Colonic mucosa (tissue), 4 donors: ENCODE results near the gene IL31. TPM values are rescaled to one million over a fixed set of nuclear protein-coding genes. Genes with fewer than 3 reads are reported as not detected.

Source experiments
- DNase-seq: peaks from one replicate; pipeline ENCODE4 v3.0.0-alpha.2; 2020
- H3K27ac ChIP-seq: fragments of 200-600 bp; one replicate; pipeline ENCODE4 v1.8.0; 2021
- H3K27me3 ChIP-seq: fragments of 200-600 bp; one replicate; pipeline ENCODE4 v1.8.0; 2021
- H3K36me3 ChIP-seq: fragments of 200-600 bp; one replicate; pipeline ENCODE4 v1.8.0; 2021
- H3K4me1 ChIP-seq: fragments of 200-600 bp; one replicate; pipeline ENCODE4 v1.8.0; 2021; ENCODE audit warnings: mild to moderate bottlenecking
- H3K4me3 ChIP-seq: fragments of 200-600 bp; one replicate; pipeline ENCODE4 v1.8.0; 2021
- H3K9ac ChIP-seq, 2 donors: one replicate each; pipeline ENCODE4 v1.7.0; 2013; ENCODE audit warnings: control low read depth in 2 of 2, low read depth in 2 of 2, low read length in 2 of 2
- H3K9me3 ChIP-seq: fragments of 200-600 bp; one replicate; pipeline ENCODE4 v1.8.0; 2021
- intact Hi-C: fragments of 100-400 bp; cut with DNase I; formaldehyde crosslinking; loops from one replicate; pipeline ENCODE4 v1.14.1; 2022
- total RNA-seq, 2 donors: library from RNA; stranded (reverse); fragmentation: NEBNext Ultra II Directional in 1 of 2; extraction: Animal tissue kit (Norgen Biotek cat#: 25700) in 1 of 2; gene quantifications; one replicate each; pipeline ENCODE4 v1.2.1, GENCODE V29; 2021
- TF ChIP-seq, protein P1 (sequence below): fragments of 200-600 bp; IDR thresholded peaks from one replicate; pipeline ENCODE4 v1.8.0; 2022; ENCODE audit warnings: antibody characterized with exemption, mild to moderate bottlenecking
- donor health status: healthy.
- donor health status: DM: no; HTN: no; CAD: no.
- donor health status: DM: no; HTN: no; CAD: no.

The IL31 gene
- total RNA-seq, 2 donors from 2014 or later, result not detected

GRCh38 chr12:122123051-122123760 is 50.8 kb downstream of the IL31 start:
- Histone ChIP-seq H3K27ac (peak overlapping the region; percentile 35), H3K9ac (peak overlapping the region in 1 of 2 donors; percentile 55), H3K4me1 (peaks cover 11% of the 10 kb centered on the region), H3K4me3 (no peak overlapping the region), H3K36me3 (peaks cover 4% of the 10 kb centered on the region), H3K9me3 (no peaks in the 10 kb centered on the region), H3K27me3 (no peaks in the 10 kb centered on the region)
- peak; percentile 91 for DNase-seq
- TF ChIP-seq, protein P1, sequence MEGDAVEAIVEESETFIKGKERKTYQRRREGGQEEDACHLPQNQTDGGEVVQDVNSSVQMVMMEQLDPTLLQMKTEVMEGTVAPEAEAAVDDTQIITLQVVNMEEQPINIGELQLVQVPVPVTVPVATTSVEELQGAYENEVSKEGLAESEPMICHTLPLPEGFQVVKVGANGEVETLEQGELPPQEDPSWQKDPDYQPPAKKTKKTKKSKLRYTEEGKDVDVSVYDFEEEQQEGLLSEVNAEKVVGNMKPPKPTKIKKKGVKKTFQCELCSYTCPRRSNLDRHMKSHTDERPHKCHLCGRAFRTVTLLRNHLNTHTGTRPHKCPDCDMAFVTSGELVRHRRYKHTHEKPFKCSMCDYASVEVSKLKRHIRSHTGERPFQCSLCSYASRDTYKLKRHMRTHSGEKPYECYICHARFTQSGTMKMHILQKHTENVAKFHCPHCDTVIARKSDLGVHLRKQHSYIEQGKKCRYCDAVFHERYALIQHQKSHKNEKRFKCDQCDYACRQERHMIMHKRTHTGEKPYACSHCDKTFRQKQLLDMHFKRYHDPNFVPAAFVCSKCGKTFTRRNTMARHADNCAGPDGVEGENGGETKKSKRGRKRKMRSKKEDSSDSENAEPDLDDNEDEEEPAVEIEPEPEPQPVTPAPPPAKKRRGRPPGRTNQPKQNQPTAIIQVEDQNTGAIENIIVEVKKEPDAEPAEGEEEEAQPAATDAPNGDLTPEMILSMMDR, result peak; percentile 64
- intact Hi-C loops, result loop anchor here (2.0 kb wide), 1 partner anchor 68 kb away; no protein-coding TSS in a partner anchor

Other genes starting within 250 kb of the IL31 start
- gene BCL7A, start 152.3 kb downstream of the IL31 start, total RNA-seq, result 10 to 100 TPM in 1 of 2 donors, 1 to 10 TPM in 1; 7.0 to 10.0 TPM
- 100 to 1,000 TPM; 158 to 201 TPM for gene MLXIP, start 95.5 kb downstream of the IL31 start, total RNA-seq
- under 1 TPM; 0.53 to 0.57 TPM for gene LRRC43, start 8.9 kb upstream of the IL31 start, total RNA-seq
- 1 to 10 TPM in 1 of 2 donors, under 1 TPM in 1; 0.69 to 1.7 TPM for gene B3GNT4, start 29.5 kb upstream of the IL31 start, total RNA-seq
- gene DIABLO, start 51.8 kb upstream of the IL31 start, total RNA-seq, result 10 to 100 TPM; 56.6 to 63.1 TPM
- 10 to 100 TPM; 18.6 to 24.0 TPM for gene VPS33A, start 92.3 kb upstream of the IL31 start, total RNA-seq
- gene CLIP1, start 248.4 kb upstream of the IL31 start, total RNA-seq, result 10 to 100 TPM; 35.4 to 65.8 TPM